Activated CD4-positive, CD25-positive, alpha-beta regulatory T cell treated with anti-CD3 and anti-CD28 coated beads, Interleukin-2, amount 50 U/mL, for 16 hours (primary cell): ENCODE measurements around the gene GNAT1.
"Not testable (repeated sequence)": the region's sequence is repeated elsewhere in the genome, so short reads cannot be mapped to it uniquely, and the experiment has no call there.

Experiments
- DNase-seq: peaks from one replicate; pipeline ENCODE4 v3.0.0-alpha.2; 2020; ENCODE audit warnings: low read depth, low spot score

The GNAT1 gene

GRCh38 chr3:50220109-50220508 lies 28.7 kb downstream of the GNAT1 start:
- DNase-seq = no peak

DNA sequence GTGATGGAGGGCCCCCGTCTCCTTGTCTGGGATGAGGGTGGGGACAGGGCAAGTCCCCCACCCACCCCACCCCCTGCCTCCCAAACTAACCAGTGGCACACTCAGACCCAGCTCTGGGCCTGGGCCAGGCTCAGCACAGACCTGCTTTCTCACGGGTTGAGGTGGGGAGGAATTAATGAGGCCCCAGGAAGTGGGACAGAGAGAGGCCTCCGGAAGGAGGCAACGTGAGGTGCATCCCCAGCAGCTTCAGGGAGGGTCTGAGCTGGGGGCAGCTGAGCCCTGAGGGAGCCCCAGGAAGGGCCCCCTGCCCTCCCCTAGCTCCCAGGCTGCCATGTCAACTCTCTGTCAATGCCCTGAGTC lies 29.6 kb downstream of the GNAT1 start:
- no peak for DNase-seq

GRCh38 chr3:50221411-50222168 lies 30.2 kb downstream of the GNAT1 start:
- DNase-seq = no peak

- DNase-seq = no peak
These were observed 30.7 kb downstream of the GNAT1 start for GRCh38 chr3:50222169-50222528.

GRCh38 chr3:50224639-50225038 lies 33.2 kb downstream of the GNAT1 start:
- DNase-seq = no peak

DNA sequence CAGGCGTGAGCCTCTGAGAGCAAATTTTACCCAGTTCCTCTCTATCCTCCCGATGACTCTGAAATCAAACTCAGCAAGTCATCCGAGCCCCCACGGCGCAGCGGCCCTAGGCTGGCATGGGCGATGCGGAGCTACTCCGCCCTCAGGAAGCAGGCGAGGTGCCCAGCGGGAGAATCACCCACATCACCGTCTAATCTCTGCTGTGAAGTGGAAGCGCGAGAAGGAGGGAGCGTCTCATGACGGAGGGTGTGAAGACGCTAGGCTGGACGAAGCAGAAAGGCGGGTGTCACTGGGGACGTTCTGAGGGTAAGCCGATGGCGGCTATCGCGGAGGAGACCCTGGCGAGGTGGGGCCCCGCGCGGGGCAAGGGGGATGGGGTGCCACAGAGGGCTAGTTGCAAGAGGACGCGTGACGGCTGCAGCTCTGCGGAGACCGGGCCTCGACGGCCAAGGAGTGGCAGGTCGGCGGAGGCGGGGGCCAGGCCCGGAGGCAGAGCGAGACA lies 35.5 kb downstream of the GNAT1 start:
- no peak for DNase-seq

DNA sequence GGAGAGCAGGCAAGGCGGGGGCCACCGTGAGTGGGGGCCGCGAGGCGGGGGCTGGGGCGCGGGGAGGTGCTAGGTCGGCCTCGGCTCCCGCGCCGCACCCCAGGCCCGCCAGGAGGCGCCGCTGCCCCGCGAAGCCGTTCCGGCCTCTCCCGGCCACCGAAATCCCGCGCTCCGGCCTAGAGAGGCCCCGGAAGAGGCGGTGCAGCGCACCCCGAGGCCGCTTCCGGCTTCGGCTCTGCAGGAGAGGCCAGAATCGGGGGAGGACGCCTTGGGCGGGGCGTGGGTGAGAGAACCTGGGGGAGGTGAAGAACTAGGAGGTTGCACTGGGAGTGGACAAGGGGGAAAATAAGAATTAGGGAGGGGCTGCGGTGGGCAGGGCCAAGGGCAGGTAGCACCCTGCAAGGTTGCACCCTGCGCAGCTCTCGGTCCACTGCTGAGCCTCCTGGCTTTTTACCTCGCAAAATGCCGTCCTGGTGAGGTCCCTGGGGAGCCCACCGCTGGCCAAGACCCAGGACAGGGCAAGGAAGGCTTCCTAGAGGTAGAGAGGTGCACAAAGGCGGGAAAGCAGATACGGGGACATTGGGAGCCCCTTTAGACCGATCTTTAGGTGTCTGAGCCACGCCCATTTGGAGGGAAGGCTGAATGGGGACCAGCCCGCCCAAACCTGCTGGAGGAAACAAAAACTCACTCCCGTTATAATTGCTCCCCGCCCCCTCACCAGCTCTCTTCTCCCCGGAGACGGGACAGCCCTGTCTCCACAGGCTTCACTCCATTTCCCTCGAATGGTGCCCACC lies 36.2 kb downstream of the GNAT1 start:
- peak; percentile 77 for DNase-seq

- DNase-seq = not testable (repeated sequence)
These were observed 36.9 kb downstream of the GNAT1 start for GRCh38 chr3:50228184-50228763.

- no peak for DNase-seq
These were observed 38.1 kb downstream of the GNAT1 start for GRCh38 chr3:50229490-50229889.

DNA sequence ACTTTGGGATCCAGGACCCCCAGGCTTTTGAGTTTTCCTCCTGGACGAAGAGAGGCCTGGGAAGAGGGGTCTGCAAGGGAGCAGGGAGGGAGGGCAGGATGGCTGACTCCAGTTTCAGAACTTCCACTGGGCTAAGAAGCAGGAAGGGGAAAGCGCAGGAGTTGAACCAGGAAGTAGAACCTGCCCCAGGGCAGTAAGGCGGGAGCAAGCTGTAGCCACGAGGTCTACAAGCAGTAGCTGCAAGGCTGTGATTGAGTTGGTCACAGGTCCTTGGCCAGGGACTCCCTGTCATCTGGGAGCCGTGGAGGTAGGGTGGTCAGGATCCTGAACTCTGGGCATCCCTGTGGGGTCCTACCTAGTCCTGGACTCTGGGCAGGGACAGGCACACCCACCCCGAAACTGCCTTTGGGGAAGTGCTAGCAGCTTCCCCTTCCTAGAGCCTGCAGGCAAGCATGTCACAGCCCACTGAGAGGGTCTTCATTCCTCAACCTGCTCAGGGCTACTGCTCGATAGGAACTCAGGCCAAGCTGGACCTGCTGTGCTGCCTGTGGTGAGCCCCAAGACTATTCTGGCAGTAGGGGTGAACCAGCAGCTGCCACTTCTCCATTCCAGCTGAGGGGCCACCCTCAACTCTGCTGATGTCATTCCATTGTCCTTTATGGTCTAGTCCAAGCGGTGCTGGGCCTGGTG lies 38.8 kb downstream of the GNAT1 start:
- no peak for DNase-seq

DNA sequence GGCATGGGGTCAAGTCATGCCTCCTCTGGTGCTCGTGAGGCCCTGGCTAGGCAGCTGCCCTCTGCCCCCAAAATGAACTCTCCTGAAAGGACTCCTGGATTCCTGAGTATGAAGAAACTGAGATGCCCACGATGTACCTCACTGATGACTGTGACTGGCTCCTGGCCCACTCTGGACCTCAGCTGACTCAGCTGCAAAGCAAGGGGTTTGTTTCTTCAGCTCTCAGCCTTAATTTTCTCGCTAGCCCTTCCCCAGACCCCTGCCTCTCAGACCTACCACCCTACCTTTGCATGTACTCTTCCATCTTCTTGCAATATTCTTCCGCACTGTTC lies 39.4 kb downstream of the GNAT1 start:
- DNase-seq = no peak

DNA sequence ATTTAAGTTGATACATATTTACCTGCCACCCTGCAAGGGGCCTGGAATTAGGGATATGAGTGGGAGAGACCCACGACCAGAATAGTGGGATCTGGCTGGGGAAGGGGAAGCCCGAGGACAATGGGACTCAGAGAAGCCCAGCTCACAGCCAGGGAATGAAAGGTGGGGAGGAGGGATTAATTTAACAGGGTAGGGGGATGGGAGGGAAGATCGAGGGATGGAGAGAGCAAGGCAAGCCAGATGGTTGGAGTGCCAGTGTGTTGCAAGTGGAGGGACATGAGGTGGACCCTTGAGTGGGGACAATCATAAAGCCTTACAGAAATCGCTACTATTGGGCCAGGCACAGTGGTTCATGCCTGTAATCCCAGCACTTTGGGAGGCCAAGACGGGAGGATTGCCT lies 40.2 kb downstream of the GNAT1 start:
- no peak for DNase-seq

GRCh38 chr3:50232303-50232702 lies 40.9 kb downstream of the GNAT1 start:
- no peak for DNase-seq

DNA sequence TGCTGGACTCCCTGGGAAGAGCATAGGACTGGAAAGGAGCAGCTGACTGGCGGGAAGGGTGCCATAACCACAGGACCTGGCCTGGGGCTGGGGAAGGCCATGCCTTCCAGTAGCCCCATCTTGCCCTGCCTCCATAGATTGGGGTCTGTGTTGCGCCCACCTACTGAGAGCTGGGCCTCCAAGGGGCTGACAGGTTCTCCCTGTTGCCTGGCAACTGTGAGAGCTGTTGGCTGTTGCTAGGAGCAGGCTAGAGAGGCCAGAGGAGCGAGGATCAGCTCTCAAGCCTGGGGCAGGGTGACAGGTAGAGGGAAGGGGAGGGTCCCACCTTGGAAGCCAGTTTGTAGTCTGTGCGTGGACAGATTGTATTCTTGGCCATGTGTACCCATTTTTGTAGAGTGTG lies 41.8 kb downstream of the GNAT1 start:
- no peak for DNase-seq

- DNase-seq = peak; percentile 95
These were observed 44.5 kb downstream of the GNAT1 start, which contains the start of gene GNAI2 for GRCh38 chr3:50235716-50236483. Gene GNAI2 (plus strand): TSS chr3:50236204. CDS start chr3:50236336, 132 bp downstream.

DNA sequence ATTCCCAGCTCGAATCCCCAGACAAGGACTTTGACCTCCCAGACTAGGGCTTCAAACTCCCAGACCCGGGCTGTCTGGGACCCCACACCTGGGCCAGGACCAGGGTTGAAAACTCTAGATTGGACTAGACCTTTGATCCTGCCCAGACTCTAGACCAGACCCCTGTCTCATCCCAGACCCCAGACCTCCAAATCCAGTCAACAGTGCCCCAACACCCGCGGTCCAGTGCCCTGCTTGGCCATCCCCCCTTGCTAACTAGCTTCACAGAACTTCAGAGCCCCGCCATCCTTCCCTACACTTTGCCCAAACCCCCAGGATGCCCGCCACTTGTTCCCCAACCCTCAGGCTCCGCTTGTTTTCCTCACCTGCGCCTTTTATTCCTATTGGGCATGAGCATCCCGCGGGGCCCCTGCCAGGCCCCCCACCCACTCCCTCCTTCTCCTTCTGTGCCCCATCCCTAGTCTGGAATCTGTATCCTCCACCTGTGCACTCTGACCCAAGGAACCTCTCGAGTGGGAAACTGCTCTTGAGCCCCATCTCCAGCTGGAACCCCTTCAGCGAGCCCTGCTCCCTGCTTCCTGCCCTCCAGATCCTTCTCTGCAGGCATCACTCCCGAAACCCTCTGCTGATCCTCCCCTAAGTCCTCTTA lies 45.2 kb downstream of the GNAT1 start:
- DNase-seq = no peak

DNA sequence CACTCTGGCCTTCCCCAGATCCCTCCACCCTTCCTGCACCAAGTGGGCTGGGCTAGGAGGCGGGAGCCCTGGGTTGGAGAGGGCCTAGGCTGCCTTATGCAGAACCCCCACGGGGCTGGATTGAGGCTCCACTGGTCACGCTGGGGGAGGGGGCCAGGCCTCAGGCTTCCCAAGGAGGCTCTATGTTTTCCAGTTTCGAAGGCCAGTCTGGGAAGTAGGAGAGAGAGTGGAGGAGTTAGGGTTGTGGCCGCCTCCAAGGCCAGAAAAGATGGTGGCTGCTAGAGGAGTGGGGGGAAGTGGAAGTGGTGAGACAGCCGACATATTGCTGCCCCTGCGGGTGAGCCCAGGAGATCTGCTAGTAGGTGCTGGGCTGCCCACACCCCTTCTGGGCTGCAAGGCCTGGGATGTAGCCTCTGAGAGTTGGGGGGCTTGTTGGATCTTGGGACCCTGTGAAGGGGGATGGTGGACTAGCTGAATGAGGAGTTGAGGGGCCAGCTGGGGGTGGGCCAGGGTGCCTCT lies 45.8 kb downstream of the GNAT1 start:
- DNase-seq = no peak

DNA sequence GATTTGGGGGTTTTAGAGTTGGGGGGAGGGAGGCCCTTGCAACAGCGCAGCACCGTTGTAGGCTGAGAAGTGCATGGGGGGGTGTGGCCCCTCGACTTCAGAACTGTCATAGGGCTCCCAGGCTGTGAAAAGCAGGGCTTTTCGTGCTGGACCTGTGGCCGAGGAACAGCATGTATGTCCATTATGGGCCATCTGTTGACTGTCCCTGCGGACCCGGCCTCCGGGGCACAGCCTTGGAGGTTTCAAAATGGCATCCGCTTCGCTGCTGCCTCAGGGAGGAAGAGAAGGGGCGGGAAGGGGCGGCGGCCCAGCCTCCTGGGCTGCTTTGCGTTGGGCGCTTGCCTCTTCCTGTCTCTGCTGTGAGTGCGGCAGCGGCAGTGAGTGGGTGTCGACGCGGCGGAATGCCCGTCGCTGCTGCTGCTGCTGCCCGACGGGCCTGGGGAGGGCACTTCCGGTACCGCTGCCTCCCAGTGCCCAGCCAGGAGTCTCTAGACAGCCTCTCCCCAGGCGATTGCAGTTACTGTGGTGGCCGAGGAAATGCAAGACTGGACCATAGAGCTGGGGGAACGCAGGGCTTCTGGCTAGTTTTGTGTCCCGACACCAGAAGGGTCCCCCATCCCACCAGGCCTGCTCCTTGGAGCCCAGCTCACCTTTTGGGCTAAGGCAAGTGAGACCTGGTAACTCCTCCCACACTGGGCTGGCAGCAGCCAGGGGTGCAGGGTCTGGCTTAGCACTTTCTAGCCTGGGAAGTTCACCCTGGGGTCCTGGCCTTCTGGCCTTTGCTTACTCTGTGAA lies 46.5 kb downstream of the GNAT1 start:
- DNase-seq = peak; percentile 74

DNA sequence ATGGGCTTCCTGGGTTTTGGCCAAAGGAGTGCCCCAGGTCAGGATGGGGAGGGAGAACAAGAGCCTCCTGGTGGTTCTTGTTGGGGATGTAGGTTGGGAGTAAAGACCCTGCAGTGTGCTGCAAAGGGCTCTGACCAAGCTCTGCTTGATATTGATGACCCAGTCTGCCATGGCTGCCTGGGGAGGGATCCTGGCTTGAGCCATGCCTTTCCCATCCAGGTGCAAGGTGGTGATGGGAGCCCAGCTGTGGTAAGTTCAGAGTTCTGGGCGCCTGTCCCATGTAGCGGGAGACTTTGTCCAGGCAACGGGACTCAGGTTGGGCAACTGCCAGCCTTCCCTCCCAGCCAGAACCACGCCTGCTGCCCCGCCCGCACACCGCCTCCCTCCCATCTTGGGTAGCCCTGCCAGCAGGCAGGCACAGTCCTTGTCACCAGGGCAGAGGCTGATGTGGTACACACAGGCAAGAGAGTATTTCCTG lies 47.2 kb downstream of the GNAT1 start:
- DNase-seq = no peak

DNA sequence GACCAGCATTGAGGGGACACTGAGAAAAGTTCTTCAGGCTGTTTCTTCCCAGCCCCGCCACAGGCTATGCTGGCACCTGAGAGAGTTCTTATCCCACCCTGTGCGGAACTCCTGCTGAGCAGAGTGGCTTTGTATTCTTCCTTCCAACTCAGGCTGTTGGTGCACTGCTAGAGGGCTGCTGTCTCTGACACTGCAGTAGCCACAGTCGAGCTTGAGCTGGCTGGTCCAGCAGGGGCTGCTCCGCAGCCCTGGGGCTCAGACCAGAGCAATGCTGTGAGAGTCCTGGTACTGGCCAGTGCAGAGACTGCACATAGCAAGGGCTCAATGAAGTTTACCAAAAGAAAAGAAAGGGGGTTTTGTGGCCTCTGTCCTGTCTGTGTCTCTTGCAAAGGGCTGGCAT lies 48.2 kb downstream of the GNAT1 start:
- no peak for DNase-seq
